ENCODE measurements around the gene FAM228B. TPM values are rescaled to one million over a fixed set of nuclear protein-coding genes. Genes with fewer than 3 reads are reported as not detected.

The FAM228B gene
- total and polyA plus RNA-seq, 9 of the 15 experiments (the other 6 are each of a cell fraction or from before 2014, with no cell fraction given), result 1.1 to 3.7 (median 2.6) TPM

DNA sequence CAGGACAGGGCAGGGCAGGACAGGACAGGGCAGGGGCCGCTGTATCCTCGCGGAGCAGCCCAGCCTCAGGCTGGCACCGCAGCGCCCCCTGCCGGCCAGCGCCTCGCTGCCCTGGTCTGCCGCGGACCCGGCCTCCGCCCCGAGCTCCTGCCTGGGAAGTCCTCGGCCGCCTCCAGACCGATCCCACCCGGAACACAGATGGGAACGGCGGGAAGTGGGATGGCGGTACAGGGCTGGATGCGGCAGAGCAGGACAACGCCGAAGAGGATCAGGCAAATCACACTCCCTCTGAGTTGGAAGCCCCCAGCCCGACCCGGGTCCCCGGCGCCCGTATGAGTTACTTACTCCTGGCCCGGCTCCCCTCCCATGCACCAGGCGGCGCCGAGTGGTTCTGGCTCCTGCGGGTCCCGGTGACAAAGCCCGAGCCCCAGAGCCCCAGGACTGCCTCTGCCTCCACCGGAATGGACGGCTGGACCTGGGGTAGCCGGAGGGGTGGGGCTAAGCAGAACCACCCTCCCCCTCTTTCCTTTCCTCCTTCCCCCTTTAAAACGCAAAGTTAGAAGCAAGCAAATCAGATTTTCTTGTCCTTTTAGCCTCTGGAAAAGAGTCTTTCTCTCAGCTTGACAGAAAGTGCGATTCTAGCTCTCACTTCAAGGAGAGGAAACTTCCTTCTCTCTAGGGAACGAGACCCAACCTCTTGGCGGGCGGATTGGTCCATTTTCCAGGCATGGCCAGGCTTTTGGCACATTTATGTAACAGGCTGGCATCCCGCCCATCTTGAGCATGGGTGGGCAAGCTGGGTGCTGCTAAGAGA, 38.7 kb upstream of the FAM228B start, which contains the start of gene TP53I3 (continued):
- TF ChIP-seq SMAD4 (CRISPR knock-in tag; conservative IDR thresholded peaks at IDR 0.05), result peak; percentile 74
- TF ChIP-seq HLTF (IDR thresholded peaks at IDR 0.05), result peak; percentile 46
- TF ChIP-seq ZKSCAN8 (CRISPR knock-in tag; IDR thresholded peaks at IDR 0.05), result no peak
- peak; percentile 59; the same call in 1 of the 2 replicates for TF ChIP-seq NR2C2 (CRISPR knock-in tag; IDR thresholded peaks at IDR 0.05)
- peak; percentile 41 for TF ChIP-seq NR2C2 (tag; IDR thresholded peaks at IDR 0.05)
- no peak for TF ChIP-seq JUNB (CRISPR knock-in tag; conservative IDR thresholded peaks at IDR 0.05)
- TF ChIP-seq, protein P1, sequence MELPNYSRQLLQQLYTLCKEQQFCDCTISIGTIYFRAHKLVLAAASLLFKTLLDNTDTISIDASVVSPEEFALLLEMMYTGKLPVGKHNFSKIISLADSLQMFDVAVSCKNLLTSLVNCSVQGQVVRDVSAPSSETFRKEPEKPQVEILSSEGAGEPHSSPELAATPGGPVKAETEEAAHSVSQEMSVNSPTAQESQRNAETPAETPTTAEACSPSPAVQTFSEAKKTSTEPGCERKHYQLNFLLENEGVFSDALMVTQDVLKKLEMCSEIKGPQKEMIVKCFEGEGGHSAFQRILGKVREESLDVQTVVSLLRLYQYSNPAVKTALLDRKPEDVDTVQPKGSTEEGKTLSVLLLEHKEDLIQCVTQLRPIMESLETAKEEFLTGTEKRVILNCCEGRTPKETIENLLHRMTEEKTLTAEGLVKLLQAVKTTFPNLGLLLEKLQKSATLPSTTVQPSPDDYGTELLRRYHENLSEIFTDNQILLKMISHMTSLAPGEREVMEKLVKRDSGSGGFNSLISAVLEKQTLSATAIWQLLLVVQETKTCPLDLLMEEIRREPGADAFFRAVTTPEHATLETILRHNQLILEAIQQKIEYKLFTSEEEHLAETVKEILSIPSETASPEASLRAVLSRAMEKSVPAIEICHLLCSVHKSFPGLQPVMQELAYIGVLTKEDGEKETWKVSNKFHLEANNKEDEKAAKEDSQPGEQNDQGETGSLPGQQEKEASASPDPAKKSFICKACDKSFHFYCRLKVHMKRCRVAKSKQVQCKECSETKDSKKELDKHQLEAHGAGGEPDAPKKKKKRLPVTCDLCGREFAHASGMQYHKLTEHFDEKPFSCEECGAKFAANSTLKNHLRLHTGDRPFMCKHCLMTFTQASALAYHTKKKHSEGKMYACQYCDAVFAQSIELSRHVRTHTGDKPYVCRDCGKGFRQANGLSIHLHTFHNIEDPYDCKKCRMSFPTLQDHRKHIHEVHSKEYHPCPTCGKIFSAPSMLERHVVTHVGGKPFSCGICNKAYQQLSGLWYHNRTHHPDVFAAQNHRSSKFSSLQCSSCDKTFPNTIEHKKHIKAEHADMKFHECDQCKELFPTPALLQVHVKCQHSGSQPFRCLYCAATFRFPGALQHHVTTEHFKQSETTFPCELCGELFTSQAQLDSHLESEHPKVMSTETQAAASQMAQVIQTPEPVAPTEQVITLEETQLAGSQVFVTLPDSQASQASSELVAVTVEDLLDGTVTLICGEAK (IDR thresholded peaks at IDR 0.05), result no peak; the same call in 1 of the 2 replicates
- TF ChIP-seq, protein P1 (CRISPR knock-in tag; IDR thresholded peaks at IDR 0.05), result no peak
- TF ChIP-seq, protein P2, sequence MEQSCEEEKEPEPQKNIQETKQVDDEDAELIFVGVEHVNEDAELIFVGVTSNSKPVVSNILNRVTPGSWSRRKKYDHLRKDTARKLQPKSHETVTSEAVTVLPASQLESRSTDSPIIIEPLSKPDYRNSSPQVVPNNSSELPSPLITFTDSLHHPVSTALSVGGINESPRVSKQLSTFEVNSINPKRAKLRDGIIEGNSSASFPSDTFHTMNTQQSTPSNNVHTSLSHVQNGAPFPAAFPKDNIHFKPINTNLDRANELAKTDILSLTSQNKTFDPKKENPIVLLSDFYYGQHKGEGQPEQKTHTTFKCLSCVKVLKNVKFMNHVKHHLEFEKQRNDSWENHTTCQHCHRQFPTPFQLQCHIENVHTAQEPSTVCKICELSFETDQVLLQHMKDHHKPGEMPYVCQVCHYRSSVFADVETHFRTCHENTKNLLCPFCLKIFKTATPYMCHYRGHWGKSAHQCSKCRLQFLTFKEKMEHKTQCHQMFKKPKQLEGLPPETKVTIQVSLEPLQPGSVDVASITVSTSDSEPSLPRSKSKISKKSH (CRISPR knock-in tag; IDR thresholded peaks at IDR 0.05), result no peak
- no peak for TF ChIP-seq DNMT1 (IDR thresholded peaks at IDR 0.05)
- TF ChIP-seq FOSL1 (tag; conservative IDR thresholded peaks at IDR 0.05), result peak; percentile 61
- peak; percentile 89 for TF ChIP-seq ZZZ3 (IDR thresholded peaks at IDR 0.05)
- no peak for TF ChIP-seq NCOA6 (IDR thresholded peaks at IDR 0.05)
- no peak for TF ChIP-seq ZNF354B (CRISPR knock-in tag; IDR thresholded peaks at IDR 0.05)
- TF ChIP-seq XRCC4 (IDR thresholded peaks at IDR 0.05; ENCODE audit: extremely low read depth, insufficient read depth, insufficient read length), result no peak
- TF ChIP-seq NCOA2 (IDR thresholded peaks at IDR 0.05; ENCODE audit: partially characterized antibody in 2 of 2), result no peak
- TF ChIP-seq ZNF707 (CRISPR knock-in tag; conservative IDR thresholded peaks at IDR 0.05), result no peak
- no peak for TF ChIP-seq MEF2A (IDR thresholded peaks at IDR 0.05; ENCODE audit: control insufficient read depth, low read depth, low read length)
- TF ChIP-seq ZNF696 (CRISPR knock-in tag; conservative IDR thresholded peaks at IDR 0.05), result no peak
- no peak for TF ChIP-seq HMG20B (CRISPR knock-in tag; IDR thresholded peaks at IDR 0.05)
